BE2C (cell line): ENCODE measurements around the gene DYRK1A.

ENCODE experiments used
- DNase-seq: peaks from one replicate; pipeline ENCODE4 v3.0.0-alpha.2; 2020
- H3K27me3 ChIP-seq: fragments of 250-450 bp; sonication (Bioruptor Pico); 2 replicates; pipeline ENCODE4 v1.5.1; 2020; ENCODE audit warnings: mild to moderate bottlenecking
- H3K36me3 ChIP-seq: fragments of 250-450 bp; sonication (Bioruptor Pico); 2 replicates; pipeline ENCODE4 v1.5.1; 2020; ENCODE audit warnings: mild to moderate bottlenecking
- H3K4me1 ChIP-seq: fragments of 250-450 bp; sonication (Bioruptor Pico); 2 replicates; pipeline ENCODE4 v1.5.1; 2020
- H3K4me3 ChIP-seq: 2 replicates; pipeline ENCODE4 v1.5.1; 2011; ENCODE audit warnings: low read depth, low read length
- H3K9me3 ChIP-seq: fragments of 250-450 bp; sonication (Bioruptor Pico); 2 replicates; pipeline ENCODE4 v1.5.1; 2020
- CTCF ChIP-seq: IDR thresholded peaks from 2 replicates; pipeline ENCODE4 v1.5.1; 2012; ENCODE audit warnings: mild to moderate bottlenecking, low read depth, low read length

The DYRK1A gene

GRCh38 chr21:37372127-37372731 lies 5.7 kb downstream of the DYRK1A start:
- Histone ChIP-seq H3K36me3 (no peaks in the 10 kb centered on the region), H3K4me3 (no peak overlapping the region), H3K4me1 (no peaks in the 10 kb centered on the region; the same call in 1 of the 2 replicates), H3K9me3 (no peaks in the 10 kb centered on the region), H3K27me3 (no peaks in the 10 kb centered on the region)
- TF ChIP-seq CTCF, result no peak
- DNase-seq, result no peak

- no peak for TF ChIP-seq CTCF
- DNase-seq, result no peak
- Histone ChIP-seq H3K27me3 (no peaks in the 10 kb centered on the region), H3K9me3 (no peaks in the 10 kb centered on the region), H3K4me1 (no peaks in the 10 kb centered on the region; the same call in 1 of the 2 replicates), H3K4me3 (no peak overlapping the region), H3K36me3 (no peaks in the 10 kb centered on the region)
These were observed 6.4 kb downstream of the DYRK1A start for GRCh38 chr21:37372951-37373350.

- Histone ChIP-seq H3K36me3 (no peaks in the 10 kb centered on the region), H3K4me3 (no peak overlapping the region), H3K27me3 (no peaks in the 10 kb centered on the region), H3K4me1 (no peaks in the 10 kb centered on the region; the same call in 1 of the 2 replicates), H3K9me3 (no peaks in the 10 kb centered on the region)
- no peak for DNase-seq
- no peak for TF ChIP-seq CTCF
These were observed 7.0 kb downstream of the DYRK1A start for GRCh38 chr21:37373539-37373938.

GRCh38 chr21:37374027-37374426 lies 7.5 kb downstream of the DYRK1A start:
- Histone ChIP-seq H3K36me3 (no peaks in the 10 kb centered on the region), H3K4me1 (no peaks in the 10 kb centered on the region; the same call in 1 of the 2 replicates), H3K27me3 (no peaks in the 10 kb centered on the region), H3K9me3 (no peaks in the 10 kb centered on the region), H3K4me3 (no peak overlapping the region)
- no peak for DNase-seq
- TF ChIP-seq CTCF, result no peak

GRCh38 chr21:37375866-37376574 lies 9.4 kb downstream of the DYRK1A start:
- peaks cover 3% of the 10 kb centered on the region; the same call in 1 of the 2 replicates for H3K4me1 ChIP-seq
- TF ChIP-seq CTCF, result no peak

GRCh38 chr21:37378700-37379139 lies 12.1 kb downstream of the DYRK1A start:
- no peaks in the 10 kb centered on the region for H3K9me3 ChIP-seq
- peaks cover 9% of the 10 kb centered on the region for H3K4me1 ChIP-seq
- no peak for TF ChIP-seq CTCF
- DNase-seq, result no peak
- no peak overlapping the region for H3K4me3 ChIP-seq
- H3K27me3 ChIP-seq, result no peaks in the 10 kb centered on the region
- no peaks in the 10 kb centered on the region for H3K36me3 ChIP-seq

More at GRCh38 chr21:37375866-37376574, 9.4 kb downstream of the DYRK1A start:
- Histone ChIP-seq H3K4me3 (no peak overlapping the region), H3K36me3 (no peaks in the 10 kb centered on the region), H3K9me3 (no peaks in the 10 kb centered on the region), H3K27me3 (no peaks in the 10 kb centered on the region)
- DNase-seq, result no peak
